K562 (cell line): ENCODE results near the gene GSTA4. TPM values are rescaled to one million over a fixed set of nuclear protein-coding genes. Genes with fewer than 3 reads are reported as not detected.

Source experiments
- ARID1B ChIP-seq: fragments of 450-650 bp; IDR thresholded peaks from 2 replicates; pipeline ENCODE4 v1.6.1; 2016; ENCODE audit warnings: antibody characterized with exemption, mild to moderate bottlenecking, inconsistent platforms
- ELK3 ChIP-seq: fragments of 450-650 bp; formaldehyde crosslinking; IDR thresholded peaks from 2 replicates; pipeline ENCODE4 v1.4.0; 2020; ENCODE audit warnings: mild to moderate bottlenecking
- ESRRB ChIP-seq: fragments of 250-450 bp; sonication (Bioruptor Pico); IDR thresholded peaks from 2 replicates; pipeline ENCODE4 v1.5.0; 2020; ENCODE audit warnings: mild to moderate bottlenecking, moderate library complexity, borderline replicate concordance
- ETS2 ChIP-seq: IDR thresholded peaks from 2 replicates; pipeline ENCODE4 v1.6.1; 2016; ENCODE audit warnings: borderline replicate concordance, missing genetic modification characterization, mild to moderate bottlenecking, moderate library complexity, missing compliant biosample characterization; ENCODE audit not compliant: poor library complexity, severe bottlenecking
- HMBOX1 ChIP-seq: sonication (generic); IDR thresholded peaks from 2 replicates; pipeline ENCODE4 v1.6.1; 2016
- IRF1 ChIP-seq: sonication (generic); formaldehyde crosslinking; IDR thresholded peaks from 2 replicates; pipeline ENCODE4 v1.8.0; 2022; ENCODE audit warnings: missing genetic modification reagents, mild to moderate bottlenecking, borderline replicate concordance
- MEF2A ChIP-seq: IDR thresholded peaks from 2 replicates; pipeline ENCODE4 v1.6.1; 2011; ENCODE audit warnings: low read depth, mild to moderate bottlenecking, low read length, moderate library complexity; ENCODE audit not compliant: control insufficient read depth
- NR2C2 ChIP-seq, 2 experiments: fragments of 200-800 bp in 1 of 2; sonication (Bioruptor generic) in 1 of 2; sonication (generic) in 1 of 2; formaldehyde crosslinking in 1 of 2; IDR thresholded peaks; 2 replicates each; pipeline versions ENCODE4 v1.6.1 to v1.8.0; 2016 to 2022; ENCODE audit warnings: mild to moderate bottlenecking in 1 of 2, missing compliant biosample characterization in 1 of 2, missing genetic modification characterization in 1 of 2, missing genetic modification reagents in 1 of 2
- RB1 ChIP-seq: fragments of 450-650 bp; IDR thresholded peaks from 2 replicates; pipeline ENCODE4 v1.6.1; 2017; ENCODE audit warnings: low read depth, mild to moderate bottlenecking
- SMARCE1 ChIP-seq: fragments of 450-650 bp; IDR thresholded peaks from 2 replicates; pipeline ENCODE4 v1.7.1; 2016; ENCODE audit warnings: mild to moderate bottlenecking
- STAG1 ChIP-seq: sonication (generic); formaldehyde crosslinking; IDR thresholded peaks from 2 replicates; pipeline ENCODE4 v1.5.0; 2020; ENCODE audit warnings: missing genetic modification reagents, borderline replicate concordance
- polyA plus RNA-seq, 8 experiments: library from polyadenylated mRNA; depleted of rRNA in 4 of 8; stranded (reverse) in 5 of 8; unstranded in 3 of 8; fragments of >200 nt; fragmentation: Nextera tagmentation in 2 of 8; fragmentation: Illumina TruSeq in 1 of 8; extraction: Ambion mirVana in 2 of 8; extraction: Trizol in 1 of 8; gene quantifications; 2 replicates each; pipeline versions ENCODE4 v1.2.1 to v1.2.3, GENCODE V29; 2011 to 2014; ENCODE audit warnings: inconsistent platforms in 1 of 8, missing spikeins in 1 of 8
- total RNA-seq, 7 experiments: library from RNA; depleted of rRNA in 6 of 7; stranded (reverse); fragments of >200 nt in 6 of 7; fragmentation: Illumina TruSeq in 2 of 7; extraction: Trizol in 2 of 7; gene quantifications; 2 replicates each; pipeline versions ENCODE4 v1.2.1 to v1.2.3, GENCODE V29; 2011 to 2021; ENCODE audit warnings: low replicate concordance in 1 of 7
- TF ChIP-seq, protein P1 (sequence below): sonication (generic); formaldehyde crosslinking; IDR thresholded peaks from 2 replicates; pipeline ENCODE4 v1.8.0; 2022; ENCODE audit warnings: missing genetic modification reagents, mild to moderate bottlenecking, borderline replicate concordance
- TF ChIP-seq, protein P2 (sequence below), 3 experiments: fragments of 200-800 bp in 1 of 3; fragments of 250-450 bp in 1 of 3; fragments of 450-650 bp in 1 of 3; sonication (Bioruptor Pico) in 1 of 3; sonication (Bioruptor generic) in 1 of 3; formaldehyde crosslinking in 1 of 3; IDR thresholded peaks; 2 replicates each; pipeline versions ENCODE4 v1.6.1 to v1.8.0; 2016 to 2022; ENCODE audit warnings: mild to moderate bottlenecking in 2 of 3, missing genetic modification characterization in 2 of 3, missing compliant biosample characterization in 1 of 3, moderate library complexity in 1 of 3
- TF ChIP-seq, protein P3 (sequence below), 2 experiments: IDR thresholded peaks in 1 of 2; conservative IDR thresholded peaks in 1 of 2; 2 replicates each; pipeline ENCODE4 v1.6.1; 2016; ENCODE audit warnings: low read depth in 2 of 2, mild to moderate bottlenecking in 1 of 2, missing compliant biosample characterization in 1 of 2, missing genetic modification characterization in 1 of 2, moderate library complexity in 1 of 2

Gene GSTA4
- total and polyA plus RNA-seq, 9 of the 15 experiments (the other 6 are each of a cell fraction or from before 2014, with no cell fraction given) = 0.89 to 4.0 (median 2.0) TPM

GRCh38 chr6:53042112-53042511, 47.0 kb upstream of the GSTA4 start (continued):
- TF ChIP-seq ESRRB (CRISPR knock-in tag) (no peak), MEF2A (no peak), NR2C2 (CRISPR knock-in tag; IDR thresholded peaks at IDR 0.05) (no peak), NR2C2 (tag; IDR thresholded peaks at IDR 0.05) (no peak), STAG1 (CRISPR knock-in tag) (no peak), IRF1 (CRISPR knock-in tag) (no peak), ARID1B (peak; percentile 66), ETS2 (no peak), SMARCE1 (peak; percentile 57; the same call in 1 of the 2 replicates), ELK3 (no peak), RB1 (no peak), HMBOX1 (peak; percentile 42; the same call in 1 of the 2 replicates)
- TF ChIP-seq, protein P1, sequence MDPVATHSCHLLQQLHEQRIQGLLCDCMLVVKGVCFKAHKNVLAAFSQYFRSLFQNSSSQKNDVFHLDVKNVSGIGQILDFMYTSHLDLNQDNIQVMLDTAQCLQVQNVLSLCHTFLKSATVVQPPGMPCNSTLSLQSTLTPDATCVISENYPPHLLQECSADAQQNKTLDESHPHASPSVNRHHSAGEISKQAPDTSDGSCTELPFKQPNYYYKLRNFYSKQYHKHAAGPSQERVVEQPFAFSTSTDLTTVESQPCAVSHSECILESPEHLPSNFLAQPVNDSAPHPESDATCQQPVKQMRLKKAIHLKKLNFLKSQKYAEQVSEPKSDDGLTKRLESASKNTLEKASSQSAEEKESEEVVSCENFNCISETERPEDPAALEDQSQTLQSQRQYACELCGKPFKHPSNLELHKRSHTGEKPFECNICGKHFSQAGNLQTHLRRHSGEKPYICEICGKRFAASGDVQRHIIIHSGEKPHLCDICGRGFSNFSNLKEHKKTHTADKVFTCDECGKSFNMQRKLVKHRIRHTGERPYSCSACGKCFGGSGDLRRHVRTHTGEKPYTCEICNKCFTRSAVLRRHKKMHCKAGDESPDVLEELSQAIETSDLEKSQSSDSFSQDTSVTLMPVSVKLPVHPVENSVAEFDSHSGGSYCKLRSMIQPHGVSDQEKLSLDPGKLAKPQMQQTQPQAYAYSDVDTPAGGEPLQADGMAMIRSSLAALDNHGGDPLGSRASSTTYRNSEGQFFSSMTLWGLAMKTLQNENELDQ = no peak
- TF ChIP-seq, protein P2, sequence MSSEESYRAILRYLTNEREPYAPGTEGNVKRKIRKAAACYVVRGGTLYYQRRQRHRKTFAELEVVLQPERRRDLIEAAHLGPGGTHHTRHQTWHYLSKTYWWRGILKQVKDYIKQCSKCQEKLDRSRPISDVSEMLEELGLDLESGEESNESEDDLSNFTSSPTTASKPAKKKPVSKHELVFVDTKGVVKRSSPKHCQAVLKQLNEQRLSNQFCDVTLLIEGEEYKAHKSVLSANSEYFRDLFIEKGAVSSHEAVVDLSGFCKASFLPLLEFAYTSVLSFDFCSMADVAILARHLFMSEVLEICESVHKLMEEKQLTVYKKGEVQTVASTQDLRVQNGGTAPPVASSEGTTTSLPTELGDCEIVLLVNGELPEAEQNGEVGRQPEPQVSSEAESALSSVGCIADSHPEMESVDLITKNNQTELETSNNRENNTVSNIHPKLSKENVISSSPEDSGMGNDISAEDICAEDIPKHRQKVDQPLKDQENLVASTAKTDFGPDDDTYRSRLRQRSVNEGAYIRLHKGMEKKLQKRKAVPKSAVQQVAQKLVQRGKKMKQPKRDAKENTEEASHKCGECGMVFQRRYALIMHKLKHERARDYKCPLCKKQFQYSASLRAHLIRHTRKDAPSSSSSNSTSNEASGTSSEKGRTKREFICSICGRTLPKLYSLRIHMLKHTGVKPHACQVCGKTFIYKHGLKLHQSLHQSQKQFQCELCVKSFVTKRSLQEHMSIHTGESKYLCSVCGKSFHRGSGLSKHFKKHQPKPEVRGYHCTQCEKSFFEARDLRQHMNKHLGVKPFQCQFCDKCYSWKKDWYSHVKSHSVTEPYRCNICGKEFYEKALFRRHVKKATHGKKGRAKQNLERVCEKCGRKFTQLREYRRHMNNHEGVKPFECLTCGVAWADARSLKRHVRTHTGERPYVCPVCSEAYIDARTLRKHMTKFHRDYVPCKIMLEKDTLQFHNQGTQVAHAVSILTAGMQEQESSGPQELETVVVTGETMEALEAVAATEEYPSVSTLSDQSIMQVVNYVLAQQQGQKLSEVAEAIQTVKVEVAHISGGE (CRISPR knock-in tag; IDR thresholded peaks at IDR 0.05) = no peak
- TF ChIP-seq, protein P3, sequence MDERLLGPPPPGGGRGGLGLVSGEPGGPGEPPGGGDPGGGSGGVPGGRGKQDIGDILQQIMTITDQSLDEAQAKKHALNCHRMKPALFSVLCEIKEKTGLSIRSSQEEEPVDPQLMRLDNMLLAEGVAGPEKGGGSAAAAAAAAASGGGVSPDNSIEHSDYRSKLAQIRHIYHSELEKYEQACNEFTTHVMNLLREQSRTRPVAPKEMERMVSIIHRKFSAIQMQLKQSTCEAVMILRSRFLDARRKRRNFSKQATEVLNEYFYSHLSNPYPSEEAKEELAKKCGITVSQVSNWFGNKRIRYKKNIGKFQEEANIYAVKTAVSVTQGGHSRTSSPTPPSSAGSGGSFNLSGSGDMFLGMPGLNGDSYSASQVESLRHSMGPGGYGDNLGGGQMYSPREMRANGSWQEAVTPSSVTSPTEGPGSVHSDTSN (CRISPR knock-in tag; IDR thresholded peaks at IDR 0.05; ENCODE audit: low read depth) = no peak
- TF ChIP-seq, protein P3 (tag; conservative IDR thresholded peaks at IDR 0.05; ENCODE audit: low read depth) = peak; percentile 33; the same call in 1 of the 2 replicates
